ENCODE results near the gene SERPINA3. TPM values are rescaled to one million over a fixed set of nuclear protein-coding genes. Genes with fewer than 3 reads are reported as not detected.

The SERPINA3 gene
- total and polyA plus RNA-seq, 2 donors (not counting 1 experiment from before 2014, with no cell fraction given), result not detected

DNA sequence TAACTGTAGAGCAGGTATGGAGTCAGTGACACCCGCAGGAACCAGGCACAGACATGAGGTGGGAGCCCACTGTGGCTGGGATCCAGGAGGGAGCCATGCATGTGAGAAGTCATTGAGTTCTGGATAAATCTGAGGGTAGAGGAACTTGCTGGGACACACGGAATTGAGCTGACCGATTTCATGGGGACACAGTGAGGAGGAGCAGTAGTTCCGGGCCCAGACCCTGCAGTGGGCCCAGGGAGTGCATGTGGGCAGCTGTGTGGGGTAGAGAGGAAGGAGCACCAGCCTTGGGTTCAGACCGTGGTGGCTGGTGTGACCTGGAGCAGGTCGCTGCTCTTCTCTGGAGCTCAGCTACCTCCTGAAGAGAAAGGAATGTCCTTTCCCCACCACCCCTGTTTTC is 8.4 kb downstream of the SERPINA3 start:
- H3K4me2 ChIP-seq (replicated peaks; ENCODE audit: low read depth, low read length, poor library complexity, severe bottlenecking), result no peak overlapping the region
- H3K4me3 Mint-ChIP-seq, result no peak overlapping the region
- peaks cover 7% of the 10 kb centered on the region for H3K27me3 Mint-ChIP-seq
- ATAC-seq (ENCODE audit: low read depth) (no peak), DNase-seq (no peak)
- CTCF ChIA-PET, result no interaction called here
- no peak overlapping the region for H3K9ac ChIP-seq (ENCODE audit: low read length)
- peaks cover 0 to 34% (median 17%) of the 10 kb centered on the region in 3 donors for H3K9me3 ChIP-seq (ENCODE audit: control extremely low read depth in 1 of 3, control insufficient read depth in 2 of 3, insufficient read depth in 1 of 3, low read length in 2 of 3)
- H3K27me3 ChIP-seq (replicated peaks in 1 of 4; ENCODE audit: control extremely low read depth in 1 of 4, control insufficient read depth in 3 of 4, insufficient read depth in 4 of 4, low read length in 3 of 4), result no peaks in the 10 kb centered on the region
- H3K9me3 Mint-ChIP-seq (ENCODE audit: insufficient read depth), result peaks cover 5% of the 10 kb centered on the region
- H3K27ac ChIP-seq (ENCODE audit: low read length in 2 of 2), result no peak overlapping the region
- intact Hi-C loops (cut with micrococcal nuclease), result no loop called here
- POLR2A ChIA-PET, result no interaction called here
- 66% methylated on average over 5 of the region's 6 CpGs for WGBS (ENCODE audit: insufficient coverage)
- no peak overlapping the region for H3K4me3 ChIP-seq (ENCODE audit: control extremely low read depth in 1 of 5, extremely low read depth in 1 of 5, insufficient read depth in 1 of 5, low read depth in 2 of 5, low read length in 4 of 5)
- TF ChIP-seq, protein P1, sequence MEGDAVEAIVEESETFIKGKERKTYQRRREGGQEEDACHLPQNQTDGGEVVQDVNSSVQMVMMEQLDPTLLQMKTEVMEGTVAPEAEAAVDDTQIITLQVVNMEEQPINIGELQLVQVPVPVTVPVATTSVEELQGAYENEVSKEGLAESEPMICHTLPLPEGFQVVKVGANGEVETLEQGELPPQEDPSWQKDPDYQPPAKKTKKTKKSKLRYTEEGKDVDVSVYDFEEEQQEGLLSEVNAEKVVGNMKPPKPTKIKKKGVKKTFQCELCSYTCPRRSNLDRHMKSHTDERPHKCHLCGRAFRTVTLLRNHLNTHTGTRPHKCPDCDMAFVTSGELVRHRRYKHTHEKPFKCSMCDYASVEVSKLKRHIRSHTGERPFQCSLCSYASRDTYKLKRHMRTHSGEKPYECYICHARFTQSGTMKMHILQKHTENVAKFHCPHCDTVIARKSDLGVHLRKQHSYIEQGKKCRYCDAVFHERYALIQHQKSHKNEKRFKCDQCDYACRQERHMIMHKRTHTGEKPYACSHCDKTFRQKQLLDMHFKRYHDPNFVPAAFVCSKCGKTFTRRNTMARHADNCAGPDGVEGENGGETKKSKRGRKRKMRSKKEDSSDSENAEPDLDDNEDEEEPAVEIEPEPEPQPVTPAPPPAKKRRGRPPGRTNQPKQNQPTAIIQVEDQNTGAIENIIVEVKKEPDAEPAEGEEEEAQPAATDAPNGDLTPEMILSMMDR (IDR thresholded peaks at IDR 0.05), result no peak
- TF ChIP-seq EZH2 (IDR thresholded peaks at IDR 0.05; ENCODE audit: borderline replicate concordance, insufficient read depth, low read depth, low read length, poor library complexity, severe bottlenecking), result no peak
- H3K4me1 Mint-ChIP-seq, result no peaks in the 10 kb centered on the region
- no peaks in the 10 kb centered on the region for H3K4me1 ChIP-seq (ENCODE audit: control insufficient read depth in 2 of 2, insufficient read depth in 2 of 2, low read length in 2 of 2)
- no peak overlapping the region for H3K27ac Mint-ChIP-seq
- H2AFZ ChIP-seq (ENCODE audit: insufficient read depth, low read depth, low read length, poor library complexity, severe bottlenecking), result no peak overlapping the region
- no peaks in the 10 kb centered on the region for H3K79me2 ChIP-seq (ENCODE audit: control insufficient read depth, insufficient read depth, low read length)
- no peaks in the 10 kb centered on the region for H3K36me3 ChIP-seq (replicated peaks in 1 of 2; ENCODE audit: control extremely low read depth in 1 of 2, control insufficient read depth in 1 of 2, extremely low read depth in 1 of 2, insufficient read depth in 2 of 2, low read length in 1 of 2)
- H4K20me1 ChIP-seq (ENCODE audit: control insufficient read depth, insufficient read depth, low read length, poor library complexity, severe bottlenecking), result no peaks in the 10 kb centered on the region

DNA sequence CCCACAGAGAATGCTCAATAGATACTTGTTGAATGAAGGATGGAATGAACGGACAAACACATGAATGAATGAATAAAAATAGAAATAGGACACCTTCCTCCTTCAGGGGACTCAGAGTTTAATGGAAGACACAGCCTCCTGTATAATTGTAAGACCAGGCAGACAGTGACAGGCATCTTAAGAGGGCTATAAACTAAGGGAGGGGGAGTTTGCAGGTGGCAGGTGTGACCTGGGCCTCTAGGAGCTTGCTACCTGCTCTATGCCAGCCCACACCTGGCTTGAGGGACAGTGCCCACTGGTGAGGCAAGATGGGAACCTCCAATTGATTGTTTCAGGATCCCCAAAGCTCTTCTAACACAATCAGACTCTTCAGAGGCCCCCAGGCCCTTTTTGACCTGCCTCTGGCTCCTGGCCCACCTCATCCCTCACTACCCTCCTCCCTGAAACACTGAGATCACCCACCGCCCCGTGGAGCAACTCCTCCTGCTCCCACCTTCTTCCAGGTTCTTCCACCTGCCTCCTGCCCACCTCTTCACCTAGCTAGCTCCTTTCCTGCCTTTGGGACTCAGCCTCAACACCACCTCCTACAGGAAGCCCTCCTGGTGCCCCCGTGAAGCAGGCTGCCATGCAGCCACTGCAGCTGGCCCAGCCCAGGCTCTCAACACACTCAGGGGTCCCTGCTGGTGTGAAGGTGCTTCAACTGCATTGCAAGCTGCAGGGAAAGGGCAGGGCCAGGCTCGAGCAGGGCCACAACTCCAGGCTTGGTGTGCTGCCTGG is 9.4 kb downstream of the SERPINA3 start:
- H3K4me1 ChIP-seq (ENCODE audit: control insufficient read depth in 2 of 2, insufficient read depth in 2 of 2, low read length in 2 of 2), result no peaks in the 10 kb centered on the region
- H4K20me1 ChIP-seq (ENCODE audit: control insufficient read depth, insufficient read depth, low read length, poor library complexity, severe bottlenecking), result no peaks in the 10 kb centered on the region
- H3K4me3 ChIP-seq (ENCODE audit: control extremely low read depth in 1 of 5, extremely low read depth in 1 of 5, insufficient read depth in 1 of 5, low read depth in 2 of 5, low read length in 4 of 5), result no peak overlapping the region
- POLR2A ChIA-PET, result no interaction called here
- no peak overlapping the region for H3K4me3 Mint-ChIP-seq
- no peaks in the 10 kb centered on the region for H3K4me1 Mint-ChIP-seq
- DNase-seq (no peak), ATAC-seq (ENCODE audit: low read depth) (no peak)
- CTCF ChIA-PET, result no interaction called here
- TF ChIP-seq, protein P1 (IDR thresholded peaks at IDR 0.05), result no peak
- no peak for TF ChIP-seq EZH2 (IDR thresholded peaks at IDR 0.05; ENCODE audit: borderline replicate concordance, insufficient read depth, low read depth, low read length, poor library complexity, severe bottlenecking)
- no peaks in the 10 kb centered on the region for H3K27me3 ChIP-seq (replicated peaks in 1 of 4; ENCODE audit: control extremely low read depth in 1 of 4, control insufficient read depth in 3 of 4, insufficient read depth in 4 of 4, low read length in 3 of 4)
- H3K4me2 ChIP-seq (replicated peaks; ENCODE audit: low read depth, low read length, poor library complexity, severe bottlenecking), result no peak overlapping the region
- no peak overlapping the region for H3K27ac ChIP-seq (ENCODE audit: low read length in 2 of 2)
- H3K9ac ChIP-seq (ENCODE audit: low read length), result no peak overlapping the region
- no peaks in the 10 kb centered on the region for H3K36me3 ChIP-seq (replicated peaks in 1 of 2; ENCODE audit: control extremely low read depth in 1 of 2, control insufficient read depth in 1 of 2, extremely low read depth in 1 of 2, insufficient read depth in 2 of 2, low read length in 1 of 2)
- H3K9me3 Mint-ChIP-seq (ENCODE audit: insufficient read depth), result peaks cover 5% of the 10 kb centered on the region
- no peak overlapping the region for H2AFZ ChIP-seq (ENCODE audit: insufficient read depth, low read depth, low read length, poor library complexity, severe bottlenecking)
- H3K79me2 ChIP-seq (ENCODE audit: control insufficient read depth, insufficient read depth, low read length), result no peaks in the 10 kb centered on the region
- WGBS (ENCODE audit: insufficient coverage), result 77% methylated on average over 4 of the region's 5 CpGs
- no peak overlapping the region for H3K27ac Mint-ChIP-seq
- intact Hi-C loops (cut with micrococcal nuclease), result no loop called here
- H3K27me3 Mint-ChIP-seq, result peaks cover 7% of the 10 kb centered on the region
- peaks cover 0 to 25% (median 17%) of the 10 kb centered on the region in 3 donors for H3K9me3 ChIP-seq (ENCODE audit: control extremely low read depth in 1 of 3, control insufficient read depth in 2 of 3, insufficient read depth in 1 of 3, low read length in 2 of 3)
